H9 (cell line): ENCODE measurements around the gene RND2. TPM values are rescaled to one million over a fixed set of nuclear protein-coding genes. Genes with fewer than 3 reads are reported as not detected.

ENCODE experiments used
- DNase-seq: peaks from one replicate; pipeline ENCODE4 v3.0.0-alpha.2; 2017
- H2AFZ ChIP-seq: one replicate; pipeline ENCODE4 v1.6.1; 2013; ENCODE audit warnings: mild to moderate bottlenecking, low read length, control low read depth, moderate library complexity
- H2AK5ac ChIP-seq: 2 replicates; pipeline ENCODE4 v1.6.1; 2013; ENCODE audit warnings: low read length, control low read depth, mixed read lengths; ENCODE audit not compliant: insufficient read length
- H2BK120ac ChIP-seq: one replicate; pipeline ENCODE4 v1.6.1; 2013; ENCODE audit warnings: low read depth, mild to moderate bottlenecking, low read length, control low read depth, inconsistent platforms; ENCODE audit not compliant: poor library complexity, severe bottlenecking
- H2BK12ac ChIP-seq: 2 replicates; pipeline ENCODE4 v1.6.1; 2013; ENCODE audit warnings: low read length, control low read depth, mixed read lengths, low read depth; ENCODE audit not compliant: insufficient read length
- H2BK15ac ChIP-seq: 2 replicates; pipeline ENCODE4 v1.6.1; 2013; ENCODE audit warnings: low read depth, low read length, control low read depth
- H2BK20ac ChIP-seq: one replicate; pipeline ENCODE4 v1.6.1; 2013; ENCODE audit warnings: low read depth, mild to moderate bottlenecking, low read length, control low read depth, inconsistent platforms; ENCODE audit not compliant: poor library complexity, severe bottlenecking
- H2BK5ac ChIP-seq: 2 replicates; pipeline ENCODE4 v1.6.1; 2013; ENCODE audit warnings: low read length, control low read depth, mixed read lengths; ENCODE audit not compliant: insufficient read length
- H3K14ac ChIP-seq: 2 replicates; pipeline ENCODE4 v1.6.1; 2013; ENCODE audit warnings: low read length, control low read depth; ENCODE audit not compliant: insufficient read depth
- H3K18ac ChIP-seq: 2 replicates; pipeline ENCODE4 v1.6.1; 2013; ENCODE audit warnings: low read depth, mild to moderate bottlenecking, mixed read lengths, low read length, control low read depth; ENCODE audit not compliant: insufficient read length
- H3K23ac ChIP-seq: 2 replicates; pipeline ENCODE4 v1.6.1; 2013; ENCODE audit warnings: low read length, control low read depth, mixed read lengths, low read depth; ENCODE audit not compliant: insufficient read length
- H3K23me2 ChIP-seq: 2 replicates; pipeline ENCODE4 v1.6.1; 2013; ENCODE audit warnings: low read depth, mild to moderate bottlenecking, mixed read lengths, low read length, control low read depth; ENCODE audit not compliant: insufficient read length, poor library complexity, severe bottlenecking
- H3K27ac ChIP-seq: 2 replicates; pipeline ENCODE4 v1.5.1; 2013; ENCODE audit warnings: low read length, control low read depth, mixed read lengths, low read depth; ENCODE audit not compliant: insufficient read length
- H3K27me3 ChIP-seq: 2 replicates; pipeline ENCODE4 v1.6.1; 2013; ENCODE audit warnings: low read length, control low read depth, inconsistent platforms; ENCODE audit not compliant: insufficient read depth
- H3K4ac ChIP-seq: 2 replicates; pipeline ENCODE4 v1.6.1; 2013; ENCODE audit warnings: low read depth, mild to moderate bottlenecking, control low read depth, inconsistent platforms, low read length, moderate library complexity
- H3K4me1 ChIP-seq: 2 replicates; pipeline ENCODE4 v1.6.1; 2013; ENCODE audit warnings: low read length, control low read depth, inconsistent platforms; ENCODE audit not compliant: insufficient read depth
- H3K4me2 ChIP-seq: 2 replicates; pipeline ENCODE4 v1.6.1; 2013; ENCODE audit warnings: low read length, control low read depth, mixed read lengths; ENCODE audit not compliant: insufficient read length, insufficient read depth
- H3K56ac ChIP-seq: 2 replicates; pipeline ENCODE4 v1.6.1; 2013; ENCODE audit warnings: low read depth, mild to moderate bottlenecking, mixed read lengths, low read length, control low read depth; ENCODE audit not compliant: insufficient read length
- H3K79me1 ChIP-seq: 2 replicates; pipeline ENCODE4 v1.6.1; 2013; ENCODE audit warnings: low read depth, mild to moderate bottlenecking, moderate library complexity, low read length, control low read depth, inconsistent platforms; ENCODE audit not compliant: insufficient read depth, poor library complexity, severe bottlenecking
- H3K79me2 ChIP-seq: 2 replicates; pipeline ENCODE4 v1.6.1; 2013; ENCODE audit warnings: low read length, control low read depth, inconsistent platforms; ENCODE audit not compliant: insufficient read depth
- H3K9ac ChIP-seq: 2 replicates; pipeline ENCODE4 v1.6.1; 2013; ENCODE audit warnings: low read length, control low read depth, mixed read lengths; ENCODE audit not compliant: insufficient read length; ENCODE audit errors: extremely low read depth
- H3K9me3 ChIP-seq: one replicate; pipeline ENCODE4 v1.6.1; 2013; ENCODE audit warnings: low read depth, low read length, inconsistent platforms; ENCODE audit not compliant: control insufficient read depth
- H3T11ph ChIP-seq: one replicate; pipeline ENCODE4 v1.6.1; 2013; ENCODE audit warnings: mild to moderate bottlenecking, low read length, control low read depth, inconsistent platforms
- H4K20me1 ChIP-seq: one replicate; pipeline ENCODE4 v1.6.1; 2013; ENCODE audit not compliant: control insufficient read depth, insufficient read length, insufficient read depth
- H4K5ac ChIP-seq: 2 replicates; pipeline ENCODE4 v1.6.1; 2013; ENCODE audit warnings: low read depth, mild to moderate bottlenecking, mixed read lengths, low read length, control low read depth; ENCODE audit not compliant: insufficient read length
- H4K8ac ChIP-seq: replicated peaks from 2 replicates; pipeline ENCODE4 v1.6.1; 2013; ENCODE audit warnings: low read length, control low read depth, mixed read lengths, low read depth; ENCODE audit not compliant: insufficient read length
- H4K91ac ChIP-seq: 2 replicates; pipeline ENCODE4 v1.6.1; 2013; ENCODE audit warnings: low read depth, mild to moderate bottlenecking, moderate library complexity, mixed read lengths, low read length, control low read depth; ENCODE audit not compliant: insufficient read length
- H3K27ac Mint-ChIP-seq, 3 experiments: 2 replicates in 2 of 3; 3 replicates in 1 of 3; pipeline ENCODE4 v1.8.0; 2020 to 2021; ENCODE audit warnings: mixed read lengths in 3 of 3, mild to moderate bottlenecking in 1 of 3, moderate library complexity in 1 of 3
- H3K27me3 Mint-ChIP-seq: 2 replicates; pipeline ENCODE4 v1.8.0; 2021; ENCODE audit warnings: low read depth, mild to moderate bottlenecking, moderate library complexity, mixed read lengths
- H3K36me3 Mint-ChIP-seq, 3 experiments: 2 replicates in 2 of 3; 3 replicates in 1 of 3; pipeline ENCODE4 v1.8.0; 2020 to 2021; ENCODE audit warnings: low read depth in 3 of 3, mixed read lengths in 3 of 3; ENCODE audit not compliant: insufficient read depth in 1 of 3
- H3K4me1 Mint-ChIP-seq, 2 experiments: 2 replicates each; pipeline ENCODE4 v1.8.0; 2020; ENCODE audit warnings: mixed read lengths in 2 of 2
- H3K4me3 Mint-ChIP-seq, 2 experiments: 2 replicates in 1 of 2; 3 replicates in 1 of 2; pipeline ENCODE4 v1.8.0; 2020 to 2021; ENCODE audit warnings: mild to moderate bottlenecking in 2 of 2, mixed read lengths in 2 of 2, moderate library complexity in 1 of 2
- H3K9me3 Mint-ChIP-seq, 2 experiments: 2 replicates in 1 of 2; 3 replicates in 1 of 2; pipeline ENCODE4 v1.8.0; 2020; ENCODE audit warnings: mild to moderate bottlenecking in 2 of 2, mixed read lengths in 2 of 2, moderate library complexity in 1 of 2
- CTCF ChIP-seq: fragments of 200-600 bp; sonication (generic); conservative IDR thresholded peaks from 3 replicates; pipeline ENCODE4 v1.8.0; 2021; ENCODE audit warnings: antibody characterized with exemption, mild to moderate bottlenecking
- WGBS: extraction: QIAGEN DNeasy Blood & Tissue Kit; methylation state at CpG from one replicate; pipeline ENCODE4 v1.1.7; 2013; ENCODE audit warnings: missing lambda C conversion rate, low lambda C conversion rate, mixed read lengths; ENCODE audit not compliant: insufficient read length; ENCODE audit errors: extremely low coverage; 5-methylcytosine and 5-hydroxymethylcytosine counted together
- total RNA-seq: library from RNA; stranded (reverse); gene quantifications from 2 replicates; pipeline ENCODE4 v1.2.1, GENCODE V29; 2021

Gene RND2
- total RNA-seq, 1 experiment from 2014 or later, result 47.8 TPM

- no peak for TF ChIP-seq CTCF
- H3K4ac ChIP-seq, result no peak overlapping the region
- H3K27ac Mint-ChIP-seq, result peak overlapping the region; percentile 56 to 85 (median 85)
Measured at GRCh38 chr17:43014649-43015542, 10.1 kb upstream of the RND2 start.

More at GRCh38 chr17:43014649-43015542, 10.1 kb upstream of the RND2 start:
- Histone ChIP-seq H3T11ph (no peak overlapping the region), H3K79me1 (no peaks in the 10 kb centered on the region), H2BK120ac (no peak overlapping the region), H3K4me2 (no peak overlapping the region), H3K4me1 (no peaks in the 10 kb centered on the region; the same call in 1 of the 2 replicates), H3K9me3 (no peaks in the 10 kb centered on the region), H2AFZ (no peak overlapping the region), H2AK5ac (no peak overlapping the region), H4K20me1 (no peaks in the 10 kb centered on the region), H3K23me2 (no peaks in the 10 kb centered on the region), H2BK20ac (no peak overlapping the region), H4K91ac (no peak overlapping the region), H3K56ac (no peak overlapping the region), H3K27ac (no peak overlapping the region), H3K14ac (no peak overlapping the region), H2BK12ac (no peak overlapping the region), H3K23ac (no peak overlapping the region), H3K27me3 (no peaks in the 10 kb centered on the region), H4K8ac (no peak overlapping the region), H3K79me2 (no peaks in the 10 kb centered on the region), H4K5ac (no peak overlapping the region), H3K9ac (no peak overlapping the region), H2BK15ac (no peak overlapping the region), H2BK5ac (no peak overlapping the region), H3K18ac (no peak overlapping the region)
- H3K4me1 Mint-ChIP-seq, result peaks cover 26 to 54% of the 10 kb centered on the region in 2 experiments
- H3K27me3 Mint-ChIP-seq, result no peaks in the 10 kb centered on the region
- no peaks in the 10 kb centered on the region for H3K9me3 Mint-ChIP-seq
- peaks cover 11 to 46% (median 44%) of the 10 kb centered on the region in 3 experiments; a peak in 6 of 7 replicates for H3K36me3 Mint-ChIP-seq
- WGBS, result no CpG with 5 or more reads among the region's 8 CpGs
- no peak for DNase-seq
- H3K4me3 Mint-ChIP-seq, result peak overlapping the region in 1 of 2 experiments; percentile 7; a peak in 2 of 5 replicates
